ENCODE measurements around the gene CERS6. TPM values are rescaled to one million over a fixed set of nuclear protein-coding genes. Genes with fewer than 3 reads are reported as not detected.

The CERS6 gene
- total RNA-seq, 1 donor from 2014 or later = 36.4 TPM

DNA sequence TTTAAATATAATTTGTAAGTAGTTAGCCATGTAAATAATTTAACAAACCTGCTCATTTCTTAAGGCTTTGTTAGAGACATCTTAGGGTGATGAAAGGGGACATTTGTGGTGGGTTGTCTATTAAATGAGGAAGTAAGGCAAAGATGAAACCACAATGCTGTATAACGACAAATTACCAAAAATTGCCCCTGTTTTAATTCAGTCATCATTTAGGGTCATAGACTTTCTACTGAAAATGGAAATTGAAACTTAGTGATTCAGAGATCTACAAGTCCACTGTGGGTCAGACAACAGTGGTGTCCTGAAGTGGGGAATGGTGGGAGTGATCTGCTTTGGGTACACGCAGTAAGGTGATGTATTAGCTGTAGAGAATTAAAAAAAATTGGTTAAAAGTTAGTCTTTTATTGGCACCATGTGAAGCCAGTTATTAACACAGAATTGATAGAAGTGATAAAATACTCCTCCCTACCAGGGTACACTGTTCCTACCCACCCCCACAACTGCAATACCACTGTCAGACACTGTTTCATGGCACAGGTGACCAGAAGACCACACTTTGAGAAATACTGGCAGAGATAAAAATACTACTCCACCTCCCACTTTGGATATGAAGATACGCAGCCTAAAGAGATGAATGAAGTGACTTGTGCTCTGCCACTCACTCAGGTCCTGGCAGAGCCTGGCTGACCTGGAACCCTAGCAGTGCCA is 13.4 kb downstream of the CERS6 start:
- Mint-ChIP-seq H3K9me3 (ENCODE audit: unreplicated experiment) (no peaks in the 10 kb centered on the region), H3K36me3 (ENCODE audit: low read depth, unreplicated experiment) (no peaks in the 10 kb centered on the region), H3K27ac (ENCODE audit: unreplicated experiment) (no peak overlapping the region), H3K4me3 (ENCODE audit: unreplicated experiment) (peak overlapping the region; percentile 22), H3K4me1 (ENCODE audit: unreplicated experiment) (peaks cover 65% of the 10 kb centered on the region), H3K27me3 (ENCODE audit: unreplicated experiment) (peaks cover 2% of the 10 kb centered on the region)
- DNase-seq (ENCODE audit: low spot score) = no peak
- TF ChIP-seq, protein P1, sequence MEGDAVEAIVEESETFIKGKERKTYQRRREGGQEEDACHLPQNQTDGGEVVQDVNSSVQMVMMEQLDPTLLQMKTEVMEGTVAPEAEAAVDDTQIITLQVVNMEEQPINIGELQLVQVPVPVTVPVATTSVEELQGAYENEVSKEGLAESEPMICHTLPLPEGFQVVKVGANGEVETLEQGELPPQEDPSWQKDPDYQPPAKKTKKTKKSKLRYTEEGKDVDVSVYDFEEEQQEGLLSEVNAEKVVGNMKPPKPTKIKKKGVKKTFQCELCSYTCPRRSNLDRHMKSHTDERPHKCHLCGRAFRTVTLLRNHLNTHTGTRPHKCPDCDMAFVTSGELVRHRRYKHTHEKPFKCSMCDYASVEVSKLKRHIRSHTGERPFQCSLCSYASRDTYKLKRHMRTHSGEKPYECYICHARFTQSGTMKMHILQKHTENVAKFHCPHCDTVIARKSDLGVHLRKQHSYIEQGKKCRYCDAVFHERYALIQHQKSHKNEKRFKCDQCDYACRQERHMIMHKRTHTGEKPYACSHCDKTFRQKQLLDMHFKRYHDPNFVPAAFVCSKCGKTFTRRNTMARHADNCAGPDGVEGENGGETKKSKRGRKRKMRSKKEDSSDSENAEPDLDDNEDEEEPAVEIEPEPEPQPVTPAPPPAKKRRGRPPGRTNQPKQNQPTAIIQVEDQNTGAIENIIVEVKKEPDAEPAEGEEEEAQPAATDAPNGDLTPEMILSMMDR (IDR thresholded peaks at IDR 0.05; ENCODE audit: unreplicated experiment) = no peak

DNA sequence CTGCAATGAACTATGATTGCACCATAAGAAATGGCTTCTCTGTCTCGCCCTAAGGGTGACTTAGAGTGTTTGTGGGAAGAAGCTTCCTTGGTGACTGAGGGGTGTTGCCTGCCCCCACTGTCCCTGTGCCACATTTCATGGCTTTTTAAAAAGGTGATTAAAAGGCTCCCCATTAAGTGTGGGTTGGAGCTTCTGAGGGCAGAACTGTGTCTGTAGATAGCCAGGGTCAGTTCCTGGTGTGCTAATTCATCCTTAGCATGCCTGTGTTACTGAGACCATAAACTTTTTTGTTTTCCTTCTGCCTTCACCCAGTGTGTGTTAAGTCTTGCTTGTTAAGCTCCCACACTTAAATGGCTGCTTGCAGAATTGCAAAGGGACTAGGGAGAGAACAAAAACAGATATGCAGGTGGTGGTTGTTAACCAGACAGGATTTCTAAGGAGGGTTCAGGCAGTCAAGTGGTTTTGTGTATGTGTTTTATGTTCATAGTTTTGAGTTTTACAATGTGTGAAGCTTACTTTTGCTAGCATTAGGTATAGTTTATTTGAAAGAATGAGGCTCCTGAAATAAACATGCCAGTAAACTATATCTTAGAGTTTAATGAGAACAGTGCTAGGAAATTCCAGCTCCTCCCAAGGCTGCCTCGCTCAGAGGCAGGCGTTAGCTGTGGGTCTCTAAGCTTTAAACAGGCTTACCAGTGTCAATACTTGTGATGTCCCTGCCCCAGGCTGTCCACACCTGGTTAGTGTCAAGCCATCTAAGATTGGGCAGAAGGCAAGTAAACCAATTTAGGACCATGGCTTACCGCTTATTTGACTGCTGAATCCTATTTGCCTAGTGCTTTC is 14.5 kb downstream of the CERS6 start:
- H3K27ac Mint-ChIP-seq (ENCODE audit: unreplicated experiment) = no peak overlapping the region
- no peak overlapping the region for H3K4me3 Mint-ChIP-seq (ENCODE audit: unreplicated experiment)
- peaks cover under 1% of the 10 kb centered on the region for H3K27me3 Mint-ChIP-seq (ENCODE audit: unreplicated experiment)
- TF ChIP-seq, protein P1 (IDR thresholded peaks at IDR 0.05; ENCODE audit: unreplicated experiment) = no peak
- no peak for DNase-seq (ENCODE audit: low spot score)
- no peaks in the 10 kb centered on the region for H3K9me3 Mint-ChIP-seq (ENCODE audit: unreplicated experiment)
- peaks cover 54% of the 10 kb centered on the region for H3K4me1 Mint-ChIP-seq (ENCODE audit: unreplicated experiment)
- H3K36me3 Mint-ChIP-seq (ENCODE audit: low read depth, unreplicated experiment) = no peaks in the 10 kb centered on the region

DNA sequence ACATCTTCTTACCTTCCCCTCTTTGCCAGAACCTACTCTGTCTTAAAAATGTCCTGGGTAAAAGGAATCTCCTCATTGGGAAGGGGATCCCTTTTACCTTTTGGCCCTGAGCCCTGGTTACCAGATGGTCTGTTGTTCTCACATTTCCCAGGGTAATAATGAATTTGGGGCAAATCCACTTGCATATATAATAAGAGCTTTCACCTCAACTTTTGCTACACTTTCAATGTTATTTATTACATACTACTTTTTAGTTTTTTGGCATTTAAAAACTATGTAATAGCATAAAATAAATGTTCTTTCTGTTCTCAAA is 15.0 kb downstream of the CERS6 start:
- no peaks in the 10 kb centered on the region for H3K36me3 Mint-ChIP-seq (ENCODE audit: low read depth, unreplicated experiment)
- DNase-seq (ENCODE audit: low spot score) = no peak
- H3K4me3 Mint-ChIP-seq (ENCODE audit: unreplicated experiment) = no peak overlapping the region
- peaks cover 50% of the 10 kb centered on the region for H3K4me1 Mint-ChIP-seq (ENCODE audit: unreplicated experiment)
- TF ChIP-seq, protein P1 (IDR thresholded peaks at IDR 0.05; ENCODE audit: unreplicated experiment) = no peak
- H3K27ac Mint-ChIP-seq (ENCODE audit: unreplicated experiment) = no peak overlapping the region
- no peaks in the 10 kb centered on the region for H3K9me3 Mint-ChIP-seq (ENCODE audit: unreplicated experiment)
- no peaks in the 10 kb centered on the region for H3K27me3 Mint-ChIP-seq (ENCODE audit: unreplicated experiment)

DNA sequence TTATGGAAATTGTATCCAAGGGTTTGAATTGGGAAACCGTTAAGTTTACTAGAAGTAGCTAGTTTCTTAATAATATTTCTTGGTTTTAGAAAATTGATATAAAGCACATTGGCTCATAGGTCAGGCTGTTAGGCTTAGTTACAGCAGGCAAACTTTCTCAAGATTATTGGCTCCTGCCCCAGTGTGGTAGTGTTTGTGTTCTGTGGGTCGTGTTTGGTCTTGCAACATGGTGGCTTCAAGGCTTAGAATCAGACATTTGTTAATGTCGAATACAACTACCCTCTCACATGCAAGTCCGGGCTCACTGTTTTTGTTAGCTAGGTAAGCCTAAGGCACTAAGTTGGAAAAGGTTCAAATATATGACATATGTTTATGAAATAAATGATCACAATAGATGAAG is 19.6 kb downstream of the CERS6 start:
- Mint-ChIP-seq H3K27ac (ENCODE audit: unreplicated experiment) (no peak overlapping the region), H3K27me3 (ENCODE audit: unreplicated experiment) (peaks cover 2% of the 10 kb centered on the region), H3K4me1 (ENCODE audit: unreplicated experiment) (peaks cover 30% of the 10 kb centered on the region), H3K4me3 (ENCODE audit: unreplicated experiment) (no peak overlapping the region), H3K9me3 (ENCODE audit: unreplicated experiment) (no peaks in the 10 kb centered on the region), H3K36me3 (ENCODE audit: low read depth, unreplicated experiment) (no peaks in the 10 kb centered on the region)
- no peak for DNase-seq (ENCODE audit: low spot score)
- TF ChIP-seq, protein P1 (IDR thresholded peaks at IDR 0.05; ENCODE audit: unreplicated experiment) = no peak

DNA sequence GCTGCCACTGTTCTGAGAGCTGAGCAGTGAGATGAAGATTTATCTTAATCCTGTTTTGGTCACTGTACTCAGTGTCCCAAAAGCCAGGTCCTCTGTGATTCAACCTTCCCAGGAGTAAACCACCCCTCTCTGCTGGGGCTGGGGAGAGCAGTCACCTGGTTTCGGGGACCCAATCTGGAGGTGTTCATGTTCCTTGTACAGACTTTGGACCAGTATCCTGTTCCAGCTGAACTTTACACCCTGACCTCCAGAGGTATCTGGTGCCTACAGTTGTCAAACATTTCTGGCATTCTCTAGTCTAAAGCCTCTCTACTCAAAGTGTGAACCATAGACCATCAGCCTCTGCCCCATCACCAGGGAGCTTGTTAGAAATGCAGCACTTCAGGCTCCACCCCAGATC is 22.1 kb downstream of the CERS6 start:
- Mint-ChIP-seq H3K27ac (ENCODE audit: unreplicated experiment) (no peak overlapping the region), H3K36me3 (ENCODE audit: low read depth, unreplicated experiment) (no peaks in the 10 kb centered on the region), H3K4me3 (ENCODE audit: unreplicated experiment) (no peak overlapping the region), H3K27me3 (ENCODE audit: unreplicated experiment) (peaks cover 2% of the 10 kb centered on the region), H3K4me1 (ENCODE audit: unreplicated experiment) (peaks cover 24% of the 10 kb centered on the region), H3K9me3 (ENCODE audit: unreplicated experiment) (no peaks in the 10 kb centered on the region)
- TF ChIP-seq, protein P1 (IDR thresholded peaks at IDR 0.05; ENCODE audit: unreplicated experiment) = no peak
- DNase-seq (ENCODE audit: low spot score) = no peak

Data from endothelial cell (in vitro differentiated cells).